DMS53 (cell line): Measurements from ENCODE around the gene SRP68.
"Not testable (repeated sequence)": the region's sequence is repeated elsewhere in the genome, so short reads cannot be mapped to it uniquely, and the experiment has no call there.

Experiments used
- DNase-seq: peaks from one replicate; lab custom pipeline; 2025; lab: John Stamatoyannopoulos, UW

SRP68 gene

DNA sequence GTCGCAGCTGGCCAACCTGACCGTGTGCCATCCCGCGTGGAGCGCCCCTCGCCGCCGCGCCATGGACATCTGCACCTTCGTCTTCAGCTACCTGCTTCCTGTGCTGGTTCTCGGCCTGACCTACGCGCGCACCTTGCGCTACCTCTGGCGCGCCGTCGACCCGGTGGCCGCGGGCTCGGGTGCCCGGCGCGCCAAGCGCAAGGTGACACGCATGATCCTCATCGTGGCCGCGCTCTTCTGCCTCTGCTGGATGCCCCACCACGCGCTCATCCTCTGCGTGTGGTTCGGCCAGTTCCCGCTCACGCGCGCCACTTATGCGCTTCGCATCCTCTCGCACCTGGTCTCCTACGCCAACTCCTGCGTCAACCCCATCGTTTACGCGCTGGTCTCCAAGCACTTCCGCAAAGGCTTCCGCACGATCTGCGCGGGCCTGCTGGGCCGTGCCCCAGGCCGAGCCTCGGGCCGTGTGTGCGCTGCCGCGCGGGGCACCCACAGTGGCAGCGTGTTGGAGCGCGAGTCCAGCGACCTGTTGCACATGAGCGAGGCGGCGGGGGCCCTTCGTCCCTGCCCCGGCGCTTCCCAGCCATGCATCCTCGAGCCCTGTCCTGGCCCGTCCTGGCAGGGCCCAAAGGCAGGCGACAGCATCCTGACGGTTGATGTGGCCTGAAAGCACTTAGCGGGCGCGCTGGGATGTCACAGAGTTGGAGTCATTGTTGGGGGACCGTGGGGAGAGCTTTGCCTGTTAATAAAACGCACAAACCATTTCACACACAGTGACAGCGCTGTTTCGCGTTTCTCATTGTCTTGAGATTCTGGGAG, 4.7 kb upstream of the SRP68 start:
- peak; percentile 92 for DNase-seq

DNA sequence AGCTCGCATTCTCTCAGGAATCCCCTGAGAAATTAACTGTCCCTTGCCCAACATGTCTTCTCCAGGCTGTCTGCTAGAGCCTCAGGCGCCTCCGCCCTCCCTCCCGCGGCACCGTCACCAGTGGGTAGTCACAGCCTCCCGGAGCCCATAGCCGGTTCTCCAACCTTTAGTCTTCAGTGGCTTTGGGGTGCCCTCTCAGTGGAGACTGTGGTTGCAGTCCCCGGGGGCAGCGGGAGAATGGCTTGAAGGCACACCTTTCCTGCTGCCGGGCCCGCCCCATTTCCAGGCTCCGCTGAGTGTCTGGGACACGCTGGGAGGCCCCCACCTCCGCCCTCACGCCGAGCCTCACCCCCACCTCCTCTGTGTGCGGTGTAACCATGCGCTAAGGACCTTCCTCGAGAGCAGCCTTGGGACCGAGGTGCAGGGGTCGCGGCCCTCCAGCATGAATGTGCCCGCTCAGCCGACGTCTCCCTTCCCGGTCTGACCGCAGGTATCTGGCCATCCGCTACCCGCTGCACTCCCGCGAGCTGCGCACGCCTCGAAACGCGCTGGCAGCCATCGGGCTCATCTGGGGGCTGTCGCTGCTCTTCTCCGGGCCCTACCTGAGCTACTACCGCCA, 3.9 kb upstream of the SRP68 start:
- DNase-seq, result peak; percentile 86

DNA sequence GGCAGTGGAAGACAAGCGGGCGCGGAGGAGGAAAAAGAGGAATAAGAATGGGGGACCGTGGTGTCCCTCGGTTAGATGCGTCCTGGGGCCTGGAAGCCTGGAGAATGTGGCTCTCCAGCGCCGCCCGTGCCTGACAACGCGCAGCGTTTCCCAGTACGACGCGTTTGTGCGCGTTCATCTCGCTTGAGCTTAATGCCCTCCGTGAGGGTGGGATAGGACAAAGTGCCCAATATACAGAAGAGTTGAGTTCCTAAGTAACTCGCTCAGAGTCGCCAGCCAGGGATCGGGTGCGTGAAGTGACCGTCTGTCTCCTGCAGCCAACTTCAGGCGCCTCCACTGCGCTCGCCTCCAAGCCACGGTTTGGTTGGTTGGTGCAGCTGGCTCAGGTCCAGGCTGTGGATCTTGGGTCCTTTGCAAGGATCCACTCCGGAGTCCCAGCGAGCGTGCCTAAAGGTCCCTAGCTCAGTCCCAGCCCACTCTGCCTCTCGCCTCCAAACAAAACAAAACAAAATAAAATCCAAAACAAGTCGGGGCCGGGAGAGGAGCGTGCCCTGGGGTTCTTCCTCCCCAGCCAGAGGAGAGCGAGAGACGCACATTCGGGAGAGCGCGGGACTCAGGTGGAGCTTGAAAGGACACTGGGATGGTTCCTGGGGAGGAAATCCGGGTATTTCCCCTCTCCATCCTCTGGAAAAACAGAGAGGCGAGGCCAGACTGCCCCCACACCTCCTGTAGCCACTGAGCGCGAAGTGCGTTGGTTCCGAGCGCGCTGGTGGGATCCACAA, 3.2 kb upstream of the SRP68 start:
- DNase-seq, result peak; percentile 83

DNA sequence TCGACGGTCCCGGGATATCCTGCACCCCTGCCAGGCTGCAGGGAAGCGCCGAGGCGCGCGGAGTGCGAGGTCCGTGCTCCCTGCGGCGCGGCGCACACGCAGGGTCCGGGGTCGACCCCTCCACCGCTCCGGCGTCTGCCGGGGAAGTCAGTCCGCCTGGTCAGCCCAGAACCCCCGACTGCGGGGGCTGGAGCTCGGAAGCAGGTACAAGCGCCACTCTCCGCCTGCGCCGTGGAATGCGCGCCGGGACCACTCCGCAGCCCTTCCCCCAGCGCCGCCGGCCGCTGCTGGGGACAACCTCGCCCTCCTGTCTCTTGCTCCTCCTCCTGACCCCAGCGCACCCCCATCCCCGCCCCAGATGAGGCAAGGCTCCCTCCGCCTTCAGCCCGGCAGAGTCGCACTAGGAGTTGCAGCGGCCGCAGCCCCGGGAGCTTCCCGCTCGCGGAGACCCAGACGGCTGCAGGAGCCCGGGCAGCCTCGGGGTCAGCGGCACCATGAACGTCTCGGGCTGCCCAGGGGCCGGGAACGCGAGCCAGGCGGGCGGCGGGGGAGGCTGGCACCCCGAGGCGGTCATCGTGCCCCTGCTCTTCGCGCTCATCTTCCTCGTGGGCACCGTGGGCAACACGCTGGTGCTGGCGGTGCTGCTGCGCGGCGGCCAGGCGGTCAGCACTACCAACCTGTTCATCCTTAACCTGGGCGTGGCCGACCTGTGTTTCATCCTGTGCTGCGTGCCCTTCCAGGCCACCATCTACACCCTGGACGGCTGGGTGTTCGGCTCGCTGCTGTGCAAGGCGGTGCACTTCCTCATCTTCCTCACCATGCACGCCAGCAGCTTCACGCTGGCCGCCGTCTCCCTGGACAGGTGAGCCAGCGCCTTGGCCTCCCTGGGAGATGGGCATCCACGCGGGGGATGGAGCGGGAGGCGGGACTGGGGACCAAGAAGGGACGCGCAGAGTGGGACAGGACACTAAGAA, 2.4 kb upstream of the SRP68 start, which contains the start of gene GALR2:
TSS of gene GALR2 (plus strand) at position 392 of the 974 bp plus-strand sequence. CDS start at position 495, 103 bp downstream.
- peak; percentile 53 for DNase-seq

DNA sequence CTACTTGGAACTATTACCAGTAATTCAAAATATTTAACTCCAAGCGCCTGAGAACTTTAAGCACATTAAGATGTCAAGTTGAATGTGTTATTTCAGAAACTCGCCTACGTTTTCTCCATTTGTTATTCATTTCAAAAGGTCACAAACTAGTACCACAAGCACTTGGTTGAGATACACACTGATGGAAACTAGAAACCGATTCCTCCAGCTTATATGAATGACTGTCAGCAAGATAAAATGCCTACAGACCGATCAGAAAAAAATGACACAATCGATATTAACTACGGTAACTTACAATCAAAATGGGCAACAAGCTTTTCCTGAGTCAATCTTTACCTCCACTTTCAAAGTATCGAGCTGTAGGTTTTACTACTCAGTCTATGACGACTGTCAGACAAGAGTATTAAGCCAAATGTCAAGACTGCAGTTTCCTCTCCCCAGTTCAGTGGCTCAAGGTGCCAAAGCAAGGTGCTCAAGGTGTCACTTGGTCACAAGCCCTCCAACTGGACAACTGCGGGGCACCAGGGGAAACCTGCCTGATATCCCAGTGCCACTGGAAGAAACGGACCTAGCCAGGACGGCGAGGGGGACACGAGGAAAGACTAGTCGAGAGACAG, 678 bp downstream of the SRP68 start:
- DNase-seq, result no peak

DNA sequence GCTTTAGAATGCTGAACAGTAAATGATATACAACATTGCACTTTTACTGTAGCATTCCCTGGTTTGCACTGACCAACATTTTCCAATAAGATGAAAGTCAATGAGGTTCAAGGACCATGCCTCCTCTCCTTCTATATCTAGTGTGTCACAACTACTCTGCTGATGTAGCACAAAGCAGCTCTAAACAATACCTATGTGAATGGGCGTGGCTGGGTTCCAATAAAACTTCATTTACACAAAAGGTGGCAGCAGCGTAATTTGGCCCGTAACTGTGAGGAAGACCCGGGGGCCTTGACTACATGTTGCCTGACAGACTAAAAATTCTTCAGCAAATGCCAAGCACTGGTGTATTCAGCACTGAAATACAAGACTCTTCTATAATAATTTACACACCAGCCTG, 6.5 kb downstream of the SRP68 start:
- no peak for DNase-seq

DNA sequence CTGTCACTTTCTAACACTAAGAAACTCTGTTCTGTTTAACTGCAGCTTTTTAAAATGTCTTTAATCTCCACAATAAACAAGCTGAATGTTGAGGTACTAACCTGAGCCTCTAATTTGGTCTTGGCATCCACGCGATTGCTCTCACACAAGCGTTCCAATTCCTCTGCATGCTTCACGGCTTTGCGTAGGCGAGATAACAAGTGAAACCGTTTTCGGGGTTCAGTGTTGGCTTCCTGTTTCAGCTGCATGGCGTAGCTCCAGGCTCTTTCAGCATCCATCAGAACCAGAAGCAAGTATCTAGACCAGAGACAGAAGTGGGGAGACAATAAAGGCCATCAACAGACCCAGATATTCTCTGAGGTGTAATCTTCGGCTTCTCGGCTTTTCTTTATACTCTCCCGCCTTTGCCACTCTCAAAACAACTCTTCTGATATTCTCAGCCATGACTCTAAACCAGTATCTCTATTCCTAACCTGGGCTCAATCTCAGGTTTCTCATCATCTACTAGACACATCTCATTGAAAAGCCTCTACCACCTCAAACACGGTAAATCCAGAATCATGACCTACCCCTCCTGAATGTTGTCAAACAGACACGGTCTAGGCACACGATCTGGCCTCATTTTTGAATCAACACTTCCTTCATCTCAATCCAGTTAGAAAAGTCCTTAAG, 8.3 kb downstream of the SRP68 start:
- no peak for DNase-seq

DNA sequence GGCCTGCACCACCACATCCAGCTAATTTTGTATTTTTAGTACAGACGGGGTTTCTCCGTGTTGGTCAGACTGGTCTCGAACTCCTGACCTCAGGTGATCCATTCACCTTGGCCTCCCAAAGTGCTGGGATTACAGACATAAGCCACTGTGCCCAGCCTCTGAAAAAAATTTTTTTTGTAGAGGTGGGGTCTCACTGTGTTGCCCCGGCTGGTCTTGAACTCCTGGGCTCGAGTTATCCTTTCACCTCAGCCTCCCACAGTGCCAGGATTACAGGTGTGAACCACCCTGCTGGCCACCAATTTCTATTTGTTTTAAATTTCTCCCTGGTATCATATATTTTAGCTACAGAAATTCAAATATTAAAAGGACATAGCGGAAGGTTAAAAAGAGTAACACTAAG, 14.1 kb downstream of the SRP68 start:
- not testable (repeated sequence) for DNase-seq

DNA sequence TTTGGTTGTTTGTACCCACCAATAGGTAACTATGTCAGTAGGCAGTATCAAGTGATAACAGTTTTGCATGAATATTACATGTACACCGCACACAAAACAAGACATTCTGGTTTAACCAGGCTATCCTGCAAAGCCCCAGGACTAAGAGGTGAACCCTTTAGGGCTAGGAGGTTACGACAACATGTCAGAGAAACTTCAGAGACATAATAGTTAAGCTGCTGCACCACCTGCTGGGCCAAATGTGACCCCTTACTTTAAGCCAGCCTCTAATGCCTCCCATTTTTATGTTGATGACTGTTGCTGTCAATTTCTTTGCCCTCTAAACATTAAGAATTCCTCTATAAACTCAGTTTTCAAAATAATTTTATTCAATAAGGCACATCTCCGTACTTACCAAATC, 15.4 kb downstream of the SRP68 start:
- peak; percentile 20 for DNase-seq

DNA sequence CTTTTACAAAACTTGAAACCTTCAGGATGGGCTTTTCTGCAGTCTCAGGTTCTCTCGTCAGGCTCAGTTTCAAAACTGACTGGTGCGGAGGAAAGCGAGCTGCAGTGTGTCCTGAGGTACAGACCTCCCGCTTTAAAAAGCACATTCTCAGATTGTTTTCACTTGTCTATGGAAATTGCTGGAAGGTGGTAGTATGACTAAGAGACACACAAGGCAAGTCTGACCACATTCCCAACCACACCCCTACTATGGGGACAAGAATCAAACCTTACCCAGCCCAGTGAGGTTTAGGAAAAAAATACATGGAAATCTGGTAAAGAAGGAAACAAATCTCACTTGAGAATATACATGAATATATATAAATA, 18.2 kb downstream of the SRP68 start:
- no peak for DNase-seq

DNA sequence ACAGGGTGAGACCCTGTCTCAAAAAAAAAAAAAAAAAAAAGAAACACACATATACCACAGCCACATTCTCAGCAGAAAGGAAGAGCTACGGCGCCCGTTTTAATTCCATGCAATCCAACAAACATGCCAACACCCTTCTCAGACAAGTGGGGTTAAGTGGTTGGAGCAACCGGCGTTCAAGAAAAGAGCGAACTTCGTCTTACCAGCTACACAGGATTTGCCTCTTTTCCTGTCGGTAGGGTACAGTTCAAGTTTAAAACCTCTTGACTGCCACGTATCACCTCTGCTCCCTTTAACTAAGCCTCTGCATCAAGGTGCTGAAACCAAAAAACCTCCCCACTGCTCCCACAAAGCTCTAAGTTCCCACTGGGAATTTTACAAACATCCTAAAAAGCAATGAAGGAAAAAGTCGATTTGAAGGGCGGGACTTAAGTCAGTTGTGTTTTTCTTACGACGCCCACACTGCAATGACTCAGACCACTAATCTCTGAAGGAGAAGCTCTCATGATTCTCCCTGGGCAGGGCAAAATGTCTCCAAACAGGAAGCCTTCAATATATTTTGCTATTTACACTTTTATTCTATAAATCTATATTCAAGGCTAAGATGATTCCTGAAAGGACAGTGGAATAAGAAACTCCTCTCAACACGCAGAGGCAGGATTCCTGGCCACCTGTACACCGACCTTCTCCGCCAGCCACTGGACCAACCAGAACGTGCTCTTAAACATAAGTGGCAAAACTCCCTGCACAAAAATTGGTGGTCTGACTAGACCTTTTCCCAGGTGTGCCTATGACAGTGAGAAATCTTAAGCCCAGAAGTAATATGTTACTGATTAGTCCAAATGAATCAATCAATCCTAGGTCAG, 18.8 kb downstream of the SRP68 start:
- DNase-seq, result no peak

DNA sequence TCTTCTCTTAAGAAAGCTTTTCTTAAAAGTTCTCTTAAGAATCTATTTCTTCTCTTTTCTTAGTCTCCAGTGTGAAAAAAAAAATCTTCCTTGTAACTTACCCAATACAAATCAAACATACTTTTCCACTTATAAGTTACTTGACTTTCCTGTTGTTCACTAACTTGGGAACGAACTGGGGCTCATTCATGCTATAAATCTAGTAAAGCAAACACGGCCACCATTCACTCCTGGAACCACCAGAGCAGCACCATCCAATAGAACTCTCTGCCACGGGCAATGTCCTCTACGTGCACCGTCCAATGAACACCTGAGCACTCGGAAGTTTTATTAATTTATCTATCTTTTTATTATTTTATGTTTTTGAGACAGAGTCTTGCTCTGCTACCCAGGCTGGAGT, 20.8 kb downstream of the SRP68 start:
- no peak for DNase-seq

DNA sequence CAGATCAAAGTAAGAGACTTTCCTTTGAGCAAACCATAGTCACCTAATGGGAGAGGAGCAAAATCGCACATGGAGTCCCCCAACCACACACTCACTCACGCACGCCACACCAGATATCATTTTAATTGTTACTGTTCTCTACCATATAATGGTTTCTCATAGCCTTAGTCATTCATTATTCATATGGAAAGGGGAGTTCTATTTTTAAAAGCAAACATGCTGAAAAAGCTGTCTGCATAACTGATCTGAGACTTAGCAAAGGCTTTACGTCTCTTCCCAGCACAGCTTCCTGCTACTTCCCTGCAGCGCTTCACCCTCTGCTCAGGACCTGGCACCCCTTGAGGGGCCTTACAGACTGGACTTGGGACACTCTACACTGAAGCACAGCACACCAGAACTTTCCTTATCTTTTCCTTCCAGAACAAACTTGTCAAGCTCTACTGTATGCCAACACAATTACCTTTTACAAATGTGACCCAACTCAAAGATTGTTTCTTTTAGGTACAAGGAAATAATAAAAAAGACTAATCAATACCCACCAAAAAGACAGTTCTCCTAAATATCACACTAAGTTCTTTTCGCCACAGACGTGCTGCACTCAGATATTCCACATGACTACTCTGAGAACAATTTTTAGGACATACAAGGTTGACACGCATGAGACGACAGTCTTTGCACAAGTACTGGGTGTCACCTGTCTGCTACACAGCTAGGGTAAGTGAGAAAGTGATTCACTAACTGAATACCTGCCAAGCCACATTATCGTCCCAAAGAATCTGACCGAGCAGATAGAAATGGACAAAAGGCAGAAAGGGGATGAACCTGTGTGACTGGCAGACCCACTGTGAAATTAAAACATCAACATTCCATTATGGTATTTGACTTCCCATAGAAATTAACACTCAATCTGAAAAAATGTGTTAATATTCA, 21.5 kb downstream of the SRP68 start:
- DNase-seq, result no peak

DNA sequence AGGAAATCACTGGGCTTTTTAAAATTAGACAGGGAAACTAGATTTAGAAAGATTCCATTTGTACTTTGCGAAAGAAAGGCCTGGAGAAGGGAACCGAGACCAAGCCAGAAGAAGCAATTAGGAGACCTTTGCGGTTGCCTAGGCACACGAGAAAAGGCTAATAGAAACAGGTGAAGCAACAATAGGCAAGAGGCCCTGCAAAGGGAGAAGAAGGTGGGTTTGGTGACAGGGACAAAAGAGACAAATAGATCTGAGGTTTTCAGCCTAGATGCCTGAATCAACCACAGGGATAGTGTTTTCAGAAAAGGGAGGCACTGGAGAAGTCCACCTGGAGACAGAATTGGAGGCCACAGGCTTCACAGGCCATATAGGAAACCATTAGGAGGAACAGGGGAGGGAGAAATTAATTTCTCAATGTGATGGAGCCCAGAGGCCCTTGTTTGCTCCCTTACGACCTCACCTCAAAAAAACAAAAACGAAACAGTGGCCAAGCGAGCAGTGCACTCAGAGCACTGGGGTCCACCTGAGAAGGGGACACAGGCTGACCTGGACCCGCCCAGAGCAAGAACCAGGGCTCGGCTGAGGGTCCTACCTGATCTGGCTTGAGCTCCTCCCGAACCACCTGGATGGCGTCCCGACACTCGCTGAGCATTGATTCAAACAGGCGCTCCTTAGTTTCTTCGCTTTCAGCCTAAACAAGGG, 22.3 kb downstream of the SRP68 start:
- DNase-seq, result no peak

DNA sequence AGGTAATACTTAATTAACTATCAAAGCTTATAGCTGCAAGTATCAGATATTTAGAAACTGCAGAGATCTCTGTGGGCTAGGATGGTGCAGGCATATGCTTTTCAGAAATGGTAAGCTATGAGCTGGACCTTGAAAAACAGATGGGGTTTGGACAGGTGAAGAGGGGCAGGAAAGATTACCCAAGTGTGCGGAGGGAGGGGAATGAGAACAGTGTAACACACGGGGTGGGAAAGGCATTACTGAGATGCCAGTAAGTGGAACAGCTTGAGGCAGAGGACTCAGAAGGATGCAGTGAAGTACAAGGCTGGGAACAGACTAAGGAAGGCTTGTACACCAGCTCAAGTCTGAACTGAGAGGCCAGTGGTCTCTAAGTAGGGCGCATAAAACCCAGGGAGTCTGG, 23.1 kb downstream of the SRP68 start:
- no peak for DNase-seq

DNA sequence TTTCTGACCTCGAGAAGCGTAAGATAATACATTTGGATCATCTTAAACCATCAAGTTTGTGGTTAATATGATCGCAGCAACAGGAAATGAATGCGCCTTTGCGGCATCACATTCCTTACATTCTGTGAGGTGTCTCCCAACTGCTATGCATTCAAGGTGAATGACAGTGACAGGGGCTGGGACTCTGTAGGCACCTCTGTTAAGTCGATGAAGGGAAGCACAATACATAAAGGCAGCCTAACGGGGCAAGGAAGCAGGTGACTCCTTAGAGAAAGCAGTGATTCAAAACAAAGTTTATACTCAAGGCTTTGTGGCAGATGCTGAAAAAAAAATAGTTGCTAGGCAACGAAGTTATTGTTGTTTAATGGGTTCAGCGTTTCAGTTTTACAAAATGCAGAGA, 23.6 kb downstream of the SRP68 start:
- DNase-seq, result no peak

DNA sequence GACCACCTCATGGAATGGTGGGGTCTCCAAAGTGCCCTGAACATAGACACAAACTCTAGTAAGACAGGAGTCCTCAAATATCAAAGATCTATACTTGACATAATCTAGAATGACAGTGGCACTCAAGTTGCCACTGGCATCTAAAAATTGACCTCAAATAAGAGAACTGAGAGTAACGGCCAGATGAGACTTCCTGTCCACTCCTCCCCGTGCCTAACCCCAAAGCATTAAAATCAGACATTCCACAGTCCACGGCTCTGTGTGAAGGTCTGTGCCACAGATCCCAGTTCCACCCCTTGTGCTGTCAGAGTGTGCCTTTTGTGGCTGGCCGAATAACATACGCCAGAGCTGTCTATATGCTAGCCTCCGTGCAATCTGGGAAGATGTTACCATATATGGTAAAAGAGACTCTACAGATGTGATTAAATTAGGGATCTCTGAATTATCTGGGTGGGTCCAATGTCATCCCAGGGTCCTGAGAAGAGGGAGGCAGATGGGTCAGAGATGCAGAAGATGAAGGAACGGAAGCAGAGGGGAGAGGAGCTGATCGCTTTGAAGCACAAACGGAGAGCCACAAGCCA, 24.2 kb downstream of the SRP68 start:
- no peak for DNase-seq

DNA sequence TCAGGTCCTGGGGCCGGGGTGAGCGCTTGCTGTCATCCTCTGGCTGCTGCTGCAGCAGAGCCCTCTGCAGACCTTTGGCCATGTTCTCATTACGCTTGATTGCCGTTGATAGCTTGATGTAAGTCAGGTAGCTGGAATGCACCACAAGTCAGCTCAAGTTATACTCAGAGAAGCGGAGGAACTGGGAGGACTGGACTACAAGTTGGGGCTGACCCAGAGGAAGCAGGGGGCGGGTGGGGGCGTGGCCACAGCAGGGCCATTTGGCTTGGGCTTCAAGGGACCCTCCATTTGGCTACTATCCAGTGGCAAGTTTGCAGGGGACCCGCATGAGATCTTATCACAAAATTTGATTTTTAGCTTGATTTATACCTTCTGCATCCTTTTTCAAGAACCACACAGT, 26.3 kb downstream of the SRP68 start:
- DNase-seq, result no peak
